Activated T-cell treated with anti-CD3 and anti-CD28 coated beads, Interleukin-2, amount 50 U/mL, for 24 hours (primary cell): ENCODE data around the gene ZNF618.
A peak's percentile ranks its signal among the peaks of the same experiment; 100 is the strongest.
"Not testable (repeated sequence)": the region's sequence is repeated elsewhere in the genome, so short reads cannot be mapped to it uniquely, and the experiment has no call there.

Experiments
- DNase-seq: peaks from one replicate; pipeline ENCODE4 v3.0.0-alpha.2; 2020
- H3K27ac Mint-ChIP-seq: 2 replicates; pipeline ENCODE4 v1.8.0; 2020; ENCODE audit warnings: mild to moderate bottlenecking, mixed read lengths
- H3K27me3 Mint-ChIP-seq: 2 replicates; pipeline ENCODE4 v1.8.0; 2020; ENCODE audit warnings: mixed read lengths
- H3K36me3 Mint-ChIP-seq: 2 replicates; pipeline ENCODE4 v1.8.0; 2020; ENCODE audit warnings: low read depth, mixed read lengths
- H3K4me1 Mint-ChIP-seq: 2 replicates; pipeline ENCODE4 v1.8.0; 2020; ENCODE audit warnings: low read depth, mixed read lengths
- H3K4me3 Mint-ChIP-seq: 2 replicates; pipeline ENCODE4 v1.8.0; 2020; ENCODE audit warnings: mild to moderate bottlenecking, moderate library complexity, mixed read lengths
- H3K9me3 Mint-ChIP-seq: 2 replicates; pipeline ENCODE4 v1.8.0; 2020; ENCODE audit warnings: mixed read lengths

ZNF618 gene

DNA sequence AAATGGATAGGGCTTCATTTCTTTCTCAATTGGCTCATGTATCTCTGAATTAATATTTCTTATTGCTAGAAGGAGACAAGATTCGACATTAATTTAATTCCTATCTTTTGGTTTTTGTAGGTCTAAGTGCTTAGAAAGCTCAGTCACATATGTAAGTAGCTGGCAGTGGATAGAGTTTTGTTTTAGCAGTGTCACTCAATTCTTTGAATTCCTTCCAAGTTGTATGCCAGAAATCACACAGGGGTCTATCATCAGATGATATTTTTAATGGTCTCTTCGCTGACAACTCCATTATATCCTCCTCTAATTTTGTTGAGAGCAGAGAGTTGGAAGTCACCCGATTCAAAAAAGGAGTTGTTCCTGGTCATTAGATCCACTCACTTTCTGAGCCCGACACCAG, 119.3 kb downstream of the ZNF618 start:
- no peak for DNase-seq
- Mint-ChIP-seq H3K27me3 (no peaks in the 10 kb centered on the region), H3K27ac (no peak overlapping the region), H3K9me3 (no peaks in the 10 kb centered on the region), H3K4me1 (peaks cover 6% of the 10 kb centered on the region), H3K36me3 (no peaks in the 10 kb centered on the region), H3K4me3 (no peak overlapping the region)

DNA sequence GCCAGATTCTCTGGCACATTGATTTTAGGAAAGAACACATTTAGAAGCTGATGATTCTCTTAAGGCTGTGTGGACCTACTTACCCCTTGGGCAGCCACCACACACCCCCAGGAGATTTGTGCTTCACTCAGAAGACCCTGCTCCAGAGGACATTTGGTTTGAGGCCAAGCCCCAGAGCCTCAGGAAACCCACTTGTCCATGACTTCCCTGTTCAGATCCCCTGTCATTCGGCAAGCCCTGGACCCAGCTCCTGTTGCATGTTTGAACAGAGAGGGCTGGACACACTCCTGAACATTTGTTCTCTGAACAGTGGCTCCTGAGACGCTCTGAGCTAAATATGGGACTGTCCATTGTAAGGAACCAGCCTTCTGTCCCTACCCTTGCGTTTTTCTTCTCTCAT, 119.9 kb downstream of the ZNF618 start:
- Mint-ChIP-seq H3K27ac (no peak overlapping the region), H3K4me1 (peaks cover 6% of the 10 kb centered on the region), H3K27me3 (no peaks in the 10 kb centered on the region), H3K9me3 (no peaks in the 10 kb centered on the region), H3K4me3 (no peak overlapping the region), H3K36me3 (no peaks in the 10 kb centered on the region)
- peak; percentile 9 for DNase-seq

DNA sequence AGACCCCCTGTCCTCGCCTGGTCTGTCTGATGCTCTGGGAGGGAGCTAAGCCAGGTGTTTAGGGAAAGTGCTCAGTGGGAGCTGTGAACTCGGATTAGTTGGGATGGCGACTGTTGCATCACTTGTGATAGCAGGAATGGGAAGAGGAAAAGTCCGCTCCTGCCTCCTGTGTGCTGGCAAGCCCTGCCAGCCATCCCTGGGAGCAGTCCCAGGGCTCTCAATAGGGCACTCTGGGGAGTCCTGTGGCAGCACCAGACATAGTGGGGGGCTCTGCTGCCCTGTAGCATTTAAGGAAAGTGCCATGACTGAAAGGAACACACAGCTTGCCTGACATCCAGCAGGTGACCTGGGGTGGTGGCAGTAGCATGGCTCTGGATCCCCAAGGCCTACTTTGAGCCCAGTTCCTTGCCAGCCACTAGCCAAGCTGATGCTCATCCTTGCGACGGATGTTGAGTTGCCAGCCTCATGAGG, 120.5 kb downstream of the ZNF618 start:
- H3K9me3 Mint-ChIP-seq = no peaks in the 10 kb centered on the region
- no peaks in the 10 kb centered on the region for H3K36me3 Mint-ChIP-seq
- DNase-seq = peak; percentile 8
- no peak overlapping the region for H3K4me3 Mint-ChIP-seq
- H3K27ac Mint-ChIP-seq = peak overlapping the region; percentile 3
- H3K27me3 Mint-ChIP-seq = no peaks in the 10 kb centered on the region
- H3K4me1 Mint-ChIP-seq = peaks cover 6% of the 10 kb centered on the region

DNA sequence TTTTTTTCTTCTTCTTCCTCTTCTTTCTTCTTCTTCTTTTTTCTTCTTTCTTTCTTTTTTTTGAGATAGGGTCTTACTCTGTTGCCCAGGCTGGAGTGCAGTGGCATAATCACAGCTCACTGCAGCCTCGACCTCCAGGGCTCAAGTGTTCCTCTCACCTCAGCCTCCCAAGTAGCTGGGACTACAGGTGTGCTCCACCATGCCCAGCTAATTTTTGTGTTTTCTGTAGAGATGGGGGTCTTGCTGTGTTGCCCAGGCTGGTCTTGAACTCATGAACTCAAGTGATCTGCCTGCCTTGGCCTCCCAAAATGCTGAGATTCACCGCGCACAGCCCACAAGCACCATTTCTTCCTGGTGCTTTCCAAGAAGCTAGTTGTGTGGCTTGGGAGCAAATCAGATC, 121.0 kb downstream of the ZNF618 start:
- H3K9me3 Mint-ChIP-seq, H3K36me3 Mint-ChIP-seq, H3K4me3 Mint-ChIP-seq, DNase-seq, H3K27me3 Mint-ChIP-seq, H3K27ac Mint-ChIP-seq, H3K4me1 Mint-ChIP-seq: not testable (repeated sequence)

DNA sequence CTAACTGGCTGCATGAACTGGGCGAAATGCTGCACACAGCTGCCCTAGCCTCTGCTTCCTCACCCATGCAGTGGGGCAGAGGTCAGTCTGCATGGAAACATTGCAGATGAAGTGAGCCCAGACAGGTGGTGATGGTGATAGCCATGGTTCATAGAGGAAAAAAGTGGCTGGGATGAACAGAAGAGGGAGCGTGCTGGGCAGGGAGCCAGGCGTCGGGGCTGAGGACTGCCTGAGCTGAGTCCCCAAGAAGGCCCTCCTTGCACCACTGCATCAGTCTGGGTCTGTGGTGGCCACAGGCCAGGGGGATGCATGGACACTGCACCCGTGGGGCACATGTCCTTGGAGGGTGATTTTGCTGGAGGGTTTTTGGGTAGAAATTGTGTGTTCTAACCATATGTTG, 121.5 kb downstream of the ZNF618 start:
- H3K9me3 Mint-ChIP-seq = no peaks in the 10 kb centered on the region

DNA sequence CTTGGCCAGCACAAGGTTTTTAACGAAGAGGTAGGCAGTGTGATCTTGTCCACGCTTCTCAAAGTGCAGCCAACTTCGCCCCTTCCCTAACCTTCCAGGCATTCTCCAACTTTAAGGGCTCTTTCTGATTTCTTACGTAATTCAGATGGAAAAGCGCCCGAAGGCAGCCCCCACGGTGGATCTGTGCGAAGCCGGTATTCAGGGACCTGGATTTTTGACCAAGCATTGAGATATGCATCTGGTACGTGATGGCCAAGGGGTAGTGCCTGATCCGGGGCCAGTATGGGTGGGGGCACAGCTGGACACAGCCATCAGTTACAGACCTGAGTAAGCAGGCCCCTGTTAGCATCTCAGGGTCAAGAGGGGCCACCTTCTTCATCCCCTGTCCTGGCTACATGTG, 122.0 kb downstream of the ZNF618 start:
- Mint-ChIP-seq H3K27me3 (no peaks in the 10 kb centered on the region), H3K4me3 (no peak overlapping the region), H3K36me3 (no peaks in the 10 kb centered on the region)

More for the DNA sequence above, 121.5 kb downstream of the ZNF618 start:
- DNase-seq = peak; percentile 2
- Mint-ChIP-seq H3K4me1 (peaks cover 6% of the 10 kb centered on the region), H3K36me3 (no peaks in the 10 kb centered on the region), H3K27ac (no peak overlapping the region), H3K27me3 (no peaks in the 10 kb centered on the region), H3K4me3 (no peak overlapping the region)

DNA sequence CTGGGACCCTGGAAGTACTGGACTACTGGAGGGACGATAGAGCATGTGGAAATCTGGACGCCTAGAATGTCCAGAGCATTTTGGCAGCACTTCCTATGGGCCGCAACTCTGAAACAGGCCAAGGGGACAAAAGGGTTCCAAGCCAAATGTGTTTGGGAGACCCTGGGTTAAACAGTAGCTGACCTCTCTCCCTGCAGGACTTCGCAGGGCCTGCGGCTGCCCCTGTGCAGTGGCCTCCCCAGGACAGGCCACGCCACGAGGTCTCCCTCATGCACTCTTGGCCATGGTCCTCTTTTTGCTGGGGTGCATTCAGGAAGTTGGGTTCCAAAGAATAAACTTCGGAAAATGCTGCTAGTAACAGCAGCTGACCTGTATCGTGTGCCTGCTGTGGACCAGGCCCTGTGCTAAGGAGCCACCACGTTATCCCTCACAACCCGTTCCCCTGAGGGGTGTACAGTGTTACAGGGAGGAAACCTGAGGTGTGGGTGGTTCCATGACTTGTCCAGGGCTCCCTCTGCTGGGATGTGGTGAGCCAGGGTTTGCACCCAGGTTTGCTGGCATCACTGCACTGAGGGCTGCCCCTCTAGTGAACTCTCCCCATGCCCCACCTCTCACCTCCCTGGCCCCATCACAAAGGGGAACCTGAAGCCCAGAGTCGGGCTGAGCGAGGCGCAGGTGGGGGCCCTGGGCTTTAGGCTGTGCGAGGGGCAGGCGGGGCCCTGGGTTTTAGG, 122.6 kb downstream of the ZNF618 start:
- H3K4me1 Mint-ChIP-seq = peaks cover 3% of the 10 kb centered on the region
- peak; percentile 2 for DNase-seq
- H3K36me3 Mint-ChIP-seq = no peaks in the 10 kb centered on the region
- no peak overlapping the region for H3K4me3 Mint-ChIP-seq
- no peaks in the 10 kb centered on the region for H3K9me3 Mint-ChIP-seq
- no peak overlapping the region for H3K27ac Mint-ChIP-seq
- H3K27me3 Mint-ChIP-seq = no peaks in the 10 kb centered on the region

More for the DNA sequence above, 122.0 kb downstream of the ZNF618 start:
- Mint-ChIP-seq H3K4me1 (peaks cover 3% of the 10 kb centered on the region), H3K27ac (no peak overlapping the region), H3K9me3 (no peaks in the 10 kb centered on the region)
- peak; percentile 3 for DNase-seq

DNA sequence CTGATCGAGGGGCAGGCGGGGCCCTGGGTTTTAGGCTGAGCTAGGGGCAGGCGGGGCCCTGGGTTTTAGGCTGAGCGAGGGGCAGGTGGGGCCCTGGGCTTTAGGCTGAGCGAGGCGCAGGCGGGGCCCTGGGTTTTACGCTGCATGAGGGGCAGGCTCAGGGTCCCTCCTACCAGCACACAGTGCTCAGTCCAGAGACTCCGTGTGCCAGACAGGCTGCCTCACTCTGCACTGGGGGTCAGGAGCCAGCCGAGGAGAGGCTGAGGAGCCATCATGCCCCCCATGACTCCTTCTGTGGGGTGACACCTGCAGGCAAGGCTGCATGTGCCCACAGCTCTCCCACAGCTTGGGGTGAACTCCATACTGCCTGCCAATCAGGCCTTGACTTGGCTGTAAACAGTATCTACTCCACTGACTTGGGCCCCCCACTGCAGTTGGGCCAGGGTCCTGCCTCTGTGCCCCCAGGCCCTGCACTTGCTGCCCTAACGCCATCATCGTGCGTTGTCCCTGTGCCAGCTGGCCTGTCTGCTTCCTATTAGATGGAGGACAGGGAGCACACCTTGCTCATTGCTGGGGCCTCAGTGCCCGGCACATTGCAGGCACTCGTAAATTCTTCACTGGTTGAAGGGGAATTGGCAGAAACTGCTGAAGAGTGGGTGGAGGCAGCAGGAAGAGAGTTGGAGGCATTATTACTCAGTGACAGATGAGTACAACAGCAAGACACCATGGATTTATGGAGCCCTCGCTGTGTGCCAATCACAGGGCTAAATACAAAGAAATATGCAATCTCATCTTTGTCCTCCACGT, 123.3 kb downstream of the ZNF618 start:
- Mint-ChIP-seq H3K27ac (no peak overlapping the region), H3K9me3 (no peaks in the 10 kb centered on the region), H3K36me3 (no peaks in the 10 kb centered on the region), H3K4me3 (no peak overlapping the region), H3K4me1 (no peaks in the 10 kb centered on the region), H3K27me3 (no peaks in the 10 kb centered on the region)
- DNase-seq = peak; percentile 8

DNA sequence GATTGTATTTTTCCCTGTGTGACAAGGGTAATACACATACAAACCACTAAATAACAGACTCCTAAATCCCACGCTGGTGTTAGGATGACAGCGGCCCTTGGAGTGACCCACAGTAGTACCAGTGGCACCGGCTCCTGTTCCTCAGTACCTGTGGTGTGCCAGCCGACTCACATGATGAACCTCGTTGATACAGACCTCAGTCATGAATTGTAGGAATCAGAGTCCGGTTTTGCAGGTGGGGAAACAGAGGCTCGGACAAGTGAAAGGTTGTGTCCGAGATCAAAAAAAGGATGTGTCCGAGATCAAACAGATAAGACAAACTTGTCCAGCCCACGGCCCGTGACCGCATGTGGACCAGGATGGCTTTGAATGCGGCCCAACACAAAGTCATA, 124.0 kb downstream of the ZNF618 start:
- Mint-ChIP-seq H3K27me3 (no peaks in the 10 kb centered on the region), H3K36me3 (no peaks in the 10 kb centered on the region), H3K4me3 (no peak overlapping the region), H3K27ac (no peak overlapping the region), H3K4me1 (no peaks in the 10 kb centered on the region), H3K9me3 (no peaks in the 10 kb centered on the region)
- peak; percentile 7 for DNase-seq

DNA sequence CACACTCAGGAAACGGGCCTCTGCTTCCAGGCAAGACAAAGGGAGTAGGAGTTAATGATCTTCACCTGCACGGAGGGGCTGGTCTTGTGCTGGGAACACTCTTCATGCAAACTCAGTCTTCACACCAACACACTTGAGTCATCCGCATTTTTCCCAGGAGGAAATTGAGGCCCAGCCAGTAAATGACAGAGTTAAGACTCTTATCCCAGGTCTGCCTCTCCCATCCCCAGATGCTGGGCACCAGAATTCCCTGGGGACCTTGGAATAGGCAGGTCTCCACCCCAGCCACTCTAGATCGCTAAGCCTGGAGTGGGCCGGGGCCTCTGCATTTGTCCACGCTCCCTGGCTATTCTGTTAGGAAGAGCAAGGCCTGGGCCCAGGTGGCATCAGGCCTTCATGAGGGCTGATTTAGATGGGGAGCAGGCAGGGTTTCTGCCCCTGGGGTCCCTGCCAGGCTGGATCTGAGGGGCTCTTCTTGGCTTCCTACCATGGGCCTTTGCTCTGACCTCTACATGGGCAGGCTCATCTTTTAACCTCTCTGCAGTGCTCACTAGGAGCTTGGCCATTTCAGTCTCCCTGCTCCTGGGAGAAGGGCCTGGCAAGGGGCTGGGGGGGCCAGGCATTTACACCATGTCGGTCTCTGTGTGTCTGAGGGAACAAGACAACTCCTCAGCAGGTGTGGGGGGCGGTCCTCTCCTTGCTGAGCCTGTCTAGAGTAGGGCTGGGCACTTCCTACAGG, 124.7 kb downstream of the ZNF618 start:
- Mint-ChIP-seq H3K27ac (no peak overlapping the region), H3K4me1 (no peaks in the 10 kb centered on the region), H3K27me3 (no peaks in the 10 kb centered on the region), H3K9me3 (no peaks in the 10 kb centered on the region), H3K4me3 (no peak overlapping the region), H3K36me3 (no peaks in the 10 kb centered on the region)
- DNase-seq = peak; percentile 11

DNA sequence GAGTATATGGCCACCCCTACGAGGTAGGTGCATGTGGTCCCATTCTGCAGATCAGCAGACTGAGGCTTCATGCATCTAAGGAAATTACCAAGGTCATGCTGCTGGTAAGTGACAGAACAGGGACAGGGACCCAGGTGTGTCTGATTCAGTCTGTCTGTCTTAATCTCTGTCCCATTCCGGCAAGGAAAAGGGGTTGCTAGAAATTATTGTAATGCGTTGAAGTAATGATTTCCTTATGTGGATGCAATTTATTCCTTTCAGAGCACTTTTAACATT, 125.2 kb downstream of the ZNF618 start:
- Mint-ChIP-seq H3K9me3 (no peaks in the 10 kb centered on the region), H3K27ac (no peak overlapping the region), H3K36me3 (no peaks in the 10 kb centered on the region)

DNA sequence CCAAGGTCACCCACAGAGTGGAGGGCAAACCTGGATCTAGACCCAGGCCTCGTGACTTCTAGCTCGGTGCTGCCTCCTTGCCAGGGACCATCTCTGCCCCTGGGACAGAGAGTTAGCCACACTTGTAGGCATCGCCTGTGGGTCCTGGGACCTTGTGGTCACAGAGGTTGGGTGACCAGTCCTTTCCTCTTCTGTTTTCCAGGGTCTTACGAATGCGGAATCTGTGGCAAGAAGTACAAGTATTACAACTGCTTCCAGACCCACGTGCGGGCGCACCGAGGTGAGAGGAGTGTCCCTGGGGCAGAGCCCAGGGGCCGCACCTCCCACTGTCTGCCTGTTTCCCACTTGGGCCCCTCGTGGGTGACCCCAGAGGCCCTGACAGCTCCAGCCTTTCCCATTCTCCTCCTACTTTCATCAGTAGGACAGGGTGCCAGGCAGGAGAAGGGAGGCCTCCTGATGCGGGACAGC, 125.7 kb downstream of the ZNF618 start:
- H3K4me3 Mint-ChIP-seq = no peak overlapping the region
- H3K27ac Mint-ChIP-seq = no peak overlapping the region
- H3K36me3 Mint-ChIP-seq = no peaks in the 10 kb centered on the region
- no peaks in the 10 kb centered on the region for H3K9me3 Mint-ChIP-seq
- H3K4me1 Mint-ChIP-seq = no peaks in the 10 kb centered on the region
- no peaks in the 10 kb centered on the region for H3K27me3 Mint-ChIP-seq
- peak; percentile 8 for DNase-seq

More for the DNA sequence above, 125.2 kb downstream of the ZNF618 start:
- Mint-ChIP-seq H3K4me3 (no peak overlapping the region), H3K4me1 (no peaks in the 10 kb centered on the region), H3K27me3 (no peaks in the 10 kb centered on the region)
- no peak for DNase-seq

DNA sequence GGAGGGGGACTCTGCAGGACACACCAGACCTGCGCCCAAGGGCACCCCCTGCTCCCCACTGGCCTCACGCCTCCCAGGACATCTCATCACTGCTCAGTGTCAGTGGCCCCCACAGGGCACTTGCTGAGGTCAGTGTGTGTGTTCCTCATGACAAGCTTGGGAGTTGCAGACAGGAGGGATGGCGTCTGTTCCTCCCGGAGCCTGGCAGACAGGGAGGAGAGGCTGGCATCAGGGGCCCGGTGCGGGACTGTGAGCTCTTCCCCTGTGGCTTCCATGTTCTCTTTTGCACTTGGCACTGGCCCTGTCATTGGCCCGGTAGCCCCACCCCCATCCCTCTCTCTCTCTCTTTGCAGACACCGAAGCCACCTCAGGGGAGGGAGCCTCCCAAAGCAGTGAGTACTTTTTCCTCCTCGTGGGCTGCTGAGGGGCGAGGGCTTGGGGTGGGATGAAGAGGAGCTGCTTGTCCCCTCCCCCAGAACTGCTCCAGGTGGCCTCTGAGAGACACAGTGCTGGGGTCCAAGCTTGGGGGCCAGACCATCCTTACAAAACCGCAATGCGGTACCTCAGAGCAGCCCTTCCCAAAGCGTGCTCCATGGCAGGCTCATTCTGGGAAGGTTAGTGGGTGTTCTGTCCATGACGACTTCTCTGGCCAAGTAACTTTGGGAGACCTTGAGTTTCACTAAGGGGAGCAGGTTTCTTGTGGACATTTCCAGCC, 126.3 kb downstream of the ZNF618 start:
- H3K27ac Mint-ChIP-seq = no peak overlapping the region
- H3K9me3 Mint-ChIP-seq = no peaks in the 10 kb centered on the region
- no peak overlapping the region for H3K4me3 Mint-ChIP-seq
- no peak for DNase-seq
- H3K27me3 Mint-ChIP-seq = no peaks in the 10 kb centered on the region
- H3K36me3 Mint-ChIP-seq = no peaks in the 10 kb centered on the region
- no peaks in the 10 kb centered on the region for H3K4me1 Mint-ChIP-seq

DNA sequence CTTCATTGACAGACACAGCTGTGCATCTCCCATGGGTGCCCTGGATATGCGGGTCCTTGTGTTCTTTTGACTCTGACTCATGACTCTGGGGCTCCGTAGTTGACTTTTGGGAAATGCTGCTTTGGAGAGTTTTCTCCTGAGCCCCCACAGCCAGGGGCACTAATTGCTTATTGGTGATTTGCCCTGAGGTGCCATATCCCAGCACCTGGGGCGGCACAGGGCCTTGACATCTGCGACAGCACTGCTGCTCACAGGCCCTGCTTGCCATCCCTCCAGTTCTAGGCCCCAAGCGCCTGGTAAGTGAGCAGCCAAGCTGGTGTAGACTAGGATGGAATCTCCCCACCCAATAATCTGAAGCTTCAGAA, 126.9 kb downstream of the ZNF618 start:
- Mint-ChIP-seq H3K27ac (no peak overlapping the region), H3K36me3 (no peaks in the 10 kb centered on the region), H3K27me3 (no peaks in the 10 kb centered on the region), H3K9me3 (no peaks in the 10 kb centered on the region), H3K4me1 (no peaks in the 10 kb centered on the region), H3K4me3 (no peak overlapping the region)
- peak; percentile 9 for DNase-seq
